ENCODE results near the gene ADAMTSL2.

The ADAMTSL2 gene

DNA sequence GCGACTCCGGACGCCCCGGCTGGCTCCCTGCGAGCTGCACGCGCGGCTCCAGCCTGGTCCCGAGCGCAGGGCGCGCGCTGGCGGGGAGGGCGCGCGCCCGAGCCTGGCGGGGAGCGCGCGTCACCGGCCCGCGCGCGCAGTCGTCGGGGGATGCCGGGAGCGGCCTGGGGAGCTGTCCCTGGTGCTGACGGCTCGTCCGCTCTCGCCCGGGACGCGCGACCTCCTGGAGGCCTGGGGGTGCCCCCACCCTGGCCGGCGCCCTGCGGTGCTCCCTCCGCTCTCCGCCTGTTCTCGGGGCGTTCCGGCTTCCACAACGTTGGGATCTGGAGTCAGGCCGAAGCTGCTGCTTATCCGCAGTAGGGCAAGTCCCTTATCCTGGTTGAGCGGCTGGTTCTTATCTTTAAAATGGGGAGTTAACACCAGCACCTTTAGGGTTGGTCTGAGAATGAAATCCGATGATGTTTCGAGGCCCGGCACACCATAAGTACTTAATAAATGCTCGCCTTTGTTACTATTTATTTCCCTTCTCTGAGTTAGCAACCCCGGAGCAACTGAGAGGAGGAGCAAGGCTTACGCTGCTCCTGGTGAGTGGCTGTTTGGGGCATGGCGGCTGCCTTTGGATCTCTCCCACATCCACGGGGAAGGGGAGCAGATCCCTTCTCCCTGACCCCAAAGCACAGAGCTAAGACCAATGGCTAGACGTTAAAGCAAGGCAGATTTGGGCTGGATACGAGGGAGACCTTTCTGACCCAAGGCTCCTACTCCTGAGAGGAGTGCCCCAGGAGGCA is 75.0 kb downstream of the ADAMTSL2 start, which contains the start of gene FAM163B:
Gene FAM163B (minus strand): TSS at position 79 of the 788 bp plus-strand sequence. CDS start 29,166 bp downstream, outside the sequence.
- peak; percentile 79 for DNase-seq

DNA sequence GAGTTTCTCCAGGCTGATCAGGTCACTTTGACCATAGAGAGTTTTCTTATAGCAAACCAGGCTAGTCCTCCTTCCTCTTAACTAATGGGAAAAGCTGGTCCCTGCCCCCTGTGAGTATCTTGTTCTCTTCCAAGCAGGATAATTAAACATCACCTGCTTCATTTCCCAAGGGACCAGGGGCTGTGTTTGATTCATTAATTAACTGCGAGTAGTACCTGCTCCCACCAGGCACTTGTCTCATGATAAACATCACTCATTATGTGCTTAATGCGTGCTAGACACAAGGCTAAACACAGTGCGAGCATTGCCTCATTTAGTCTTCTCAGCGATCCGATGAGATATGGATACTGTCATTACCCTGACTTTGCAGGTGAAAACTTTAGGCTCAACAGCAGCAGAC is 76.3 kb downstream of the ADAMTSL2 start:
- no peak for DNase-seq

DNA sequence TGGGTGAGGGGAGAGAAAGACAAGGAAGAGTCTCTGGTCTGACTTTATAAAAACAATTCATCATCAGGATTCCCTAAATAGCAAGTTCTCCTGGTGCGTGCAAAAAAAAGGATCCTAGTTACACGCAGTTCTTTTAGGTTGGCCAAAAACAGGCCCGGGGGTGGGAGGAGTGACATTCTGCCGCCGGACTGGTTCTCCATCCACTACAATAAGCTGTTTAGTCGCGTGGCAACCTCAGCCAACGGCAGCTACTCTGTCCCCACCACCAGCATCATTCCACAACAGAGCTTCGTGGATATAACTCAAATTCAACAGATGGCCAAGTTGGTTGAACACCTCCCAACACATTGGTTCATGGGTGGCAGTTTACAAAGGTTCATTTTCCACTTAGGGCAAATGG is 77.5 kb downstream of the ADAMTSL2 start:
- DNase-seq: no peak

DNA sequence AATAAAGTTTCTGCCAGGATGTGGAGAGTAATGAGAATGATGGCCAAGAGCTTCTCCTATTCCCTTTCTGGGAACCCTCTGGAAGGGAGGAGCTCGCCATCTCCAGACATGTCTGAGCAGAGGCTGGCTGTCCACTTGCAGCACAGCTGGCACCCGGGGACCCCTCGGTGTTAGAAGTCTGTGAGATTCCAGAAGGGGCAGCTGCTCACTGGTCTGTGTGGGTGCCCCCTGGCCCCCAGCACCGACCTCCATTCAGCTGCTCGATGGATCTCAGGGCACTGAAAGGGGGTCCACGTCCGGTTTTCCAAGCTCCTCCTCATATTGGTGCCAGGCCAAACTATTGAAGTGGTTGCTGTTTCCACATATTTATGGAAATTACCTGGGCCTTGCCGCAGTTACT is 78.3 kb downstream of the ADAMTSL2 start:
- no peak for DNase-seq

DNA sequence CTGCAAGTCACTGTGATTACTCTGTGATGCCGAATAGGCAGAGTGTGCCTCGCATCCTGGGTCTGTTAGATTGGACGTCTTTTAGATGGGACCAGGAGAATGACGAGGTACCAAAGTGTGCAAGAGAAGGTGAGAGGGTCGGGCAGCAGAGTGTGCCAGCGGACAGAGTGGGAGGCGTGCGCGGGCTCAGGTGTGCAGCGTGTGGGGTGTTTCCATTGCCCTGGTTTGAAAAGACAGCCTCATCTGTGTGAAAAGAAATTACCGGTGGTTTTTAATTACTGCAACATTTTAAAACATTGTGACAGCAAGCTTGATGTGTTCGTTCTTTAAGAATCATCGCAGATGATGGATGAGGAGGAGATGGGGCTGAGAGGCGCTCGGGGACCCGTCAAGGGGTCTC is 78.9 kb downstream of the ADAMTSL2 start:
- no peak for DNase-seq

DNA sequence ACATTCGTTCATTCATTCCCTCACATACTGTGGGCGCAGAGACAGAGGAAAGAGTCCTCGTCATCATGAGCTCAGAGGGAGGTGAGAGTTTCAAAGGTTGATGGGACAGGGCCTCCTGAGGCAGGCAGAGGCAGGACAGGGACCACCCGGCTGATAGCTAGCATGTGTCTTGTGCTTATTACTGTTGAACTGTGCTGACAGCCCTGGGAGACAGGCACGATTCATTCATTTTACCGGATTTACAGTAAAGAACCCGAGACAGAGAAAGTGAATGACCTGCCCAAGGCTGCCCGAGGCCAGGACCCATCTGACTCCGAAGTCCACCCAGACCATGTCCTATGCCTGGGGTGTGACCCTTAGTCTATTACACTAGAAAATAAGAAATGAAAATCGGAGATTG is 79.6 kb downstream of the ADAMTSL2 start:
- no peak for DNase-seq

DNA sequence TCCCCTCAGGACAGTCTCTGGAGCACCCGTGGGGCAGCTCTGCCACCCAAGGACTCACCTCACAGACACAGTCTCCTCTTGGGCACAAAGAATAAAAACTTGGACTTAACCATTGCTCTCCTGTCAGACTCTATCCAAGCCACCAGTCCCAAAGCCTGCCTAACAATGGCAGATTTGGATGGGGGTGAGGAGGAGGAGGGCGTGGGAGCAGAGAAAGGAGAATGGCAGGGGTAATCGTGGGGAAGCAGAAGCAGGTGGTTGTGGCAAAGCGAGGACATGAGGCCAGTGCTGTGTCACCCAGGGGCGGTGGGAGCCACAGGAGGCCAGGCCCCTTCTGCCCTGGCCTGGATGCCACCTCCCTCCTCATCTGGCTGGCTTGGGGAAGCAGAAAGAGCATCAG is 80.2 kb downstream of the ADAMTSL2 start:
- no peak for DNase-seq

DNA sequence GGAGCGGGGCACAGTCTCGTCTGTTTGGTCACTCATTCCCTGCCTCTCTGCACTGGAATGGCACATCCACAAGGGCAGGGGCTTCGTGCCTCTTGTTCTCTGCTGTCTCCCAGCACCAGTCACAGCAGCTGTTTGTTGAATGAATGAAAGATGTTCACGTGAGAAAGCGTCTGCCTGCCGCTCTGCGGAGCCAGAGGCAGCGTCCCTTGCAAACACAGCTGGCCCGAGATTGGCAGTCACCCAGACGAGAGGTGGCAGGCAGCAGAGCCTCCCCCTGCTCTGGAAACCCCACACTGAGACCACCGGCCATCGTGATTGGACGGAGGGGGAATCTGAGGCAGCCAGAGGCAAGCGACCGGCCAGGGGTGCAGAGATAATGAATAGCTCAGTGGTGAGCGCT is 80.7 kb downstream of the ADAMTSL2 start:
- no peak for DNase-seq

DNA sequence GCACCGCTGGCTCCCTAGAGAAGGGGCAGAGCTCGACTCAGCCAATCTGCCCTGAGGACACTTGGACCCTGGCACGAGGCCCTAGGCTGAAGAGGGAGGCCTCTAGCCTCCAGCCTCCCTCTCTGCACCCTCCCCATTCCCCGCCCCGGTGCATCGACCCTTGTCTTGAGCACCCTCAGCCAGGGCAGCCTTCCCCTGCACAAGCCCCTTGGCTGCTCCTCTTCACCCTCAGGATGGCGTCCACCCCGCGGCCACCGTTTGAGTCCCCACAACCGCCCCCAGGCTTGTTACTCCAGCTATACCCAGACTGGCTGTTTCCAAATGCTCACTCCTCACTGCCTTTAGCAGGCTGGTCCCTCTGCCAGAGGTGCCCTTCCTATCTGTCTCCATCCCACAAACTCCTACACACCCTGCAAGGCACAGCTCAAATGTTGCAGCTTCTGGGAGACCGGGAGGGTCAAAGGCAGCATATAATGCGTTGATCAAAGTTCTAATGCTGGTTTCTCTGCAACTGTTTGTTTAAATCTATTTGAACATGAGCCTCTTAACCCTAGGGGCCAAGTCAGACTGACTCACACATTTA is 81.2 kb downstream of the ADAMTSL2 start:
- no peak for DNase-seq

DNA sequence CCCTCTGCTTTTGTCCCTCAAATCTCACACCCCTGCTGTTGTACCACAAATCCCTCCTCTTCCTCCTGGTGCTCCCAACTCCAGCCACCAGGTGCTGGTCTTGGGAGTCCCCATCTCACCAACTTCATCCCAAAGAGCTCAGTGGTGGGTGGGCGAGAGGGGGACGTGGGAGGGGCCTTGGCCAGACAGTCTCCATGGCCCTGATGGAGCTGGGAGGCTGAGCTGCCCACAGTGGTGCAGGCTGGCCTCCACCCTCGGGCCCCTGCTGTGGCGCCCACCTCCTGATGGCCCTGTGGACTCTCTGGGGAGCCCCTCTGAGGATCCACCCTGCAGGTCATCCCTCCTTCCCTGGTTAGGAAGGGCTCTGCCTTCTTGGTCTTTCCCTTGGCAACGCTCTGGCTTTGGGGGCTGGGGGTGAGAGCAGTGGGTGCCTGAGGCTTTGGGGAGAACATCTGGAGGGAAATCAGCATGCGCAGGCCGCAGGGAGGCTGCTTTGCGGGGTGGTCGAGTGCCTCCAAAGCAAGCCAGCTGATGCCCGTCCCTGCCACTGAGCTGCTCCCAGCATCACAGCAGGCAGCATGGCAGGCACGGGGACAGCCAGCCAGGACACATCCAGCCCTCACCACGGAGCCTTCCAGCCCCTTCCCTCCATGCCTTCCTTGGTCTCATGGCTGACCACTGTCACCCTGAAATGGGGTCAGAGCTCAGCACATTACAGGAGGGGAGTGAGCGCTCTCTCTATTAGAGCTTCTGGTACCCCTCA is 82.3 kb downstream of the ADAMTSL2 start:
- DNase-seq: no peak

DNA sequence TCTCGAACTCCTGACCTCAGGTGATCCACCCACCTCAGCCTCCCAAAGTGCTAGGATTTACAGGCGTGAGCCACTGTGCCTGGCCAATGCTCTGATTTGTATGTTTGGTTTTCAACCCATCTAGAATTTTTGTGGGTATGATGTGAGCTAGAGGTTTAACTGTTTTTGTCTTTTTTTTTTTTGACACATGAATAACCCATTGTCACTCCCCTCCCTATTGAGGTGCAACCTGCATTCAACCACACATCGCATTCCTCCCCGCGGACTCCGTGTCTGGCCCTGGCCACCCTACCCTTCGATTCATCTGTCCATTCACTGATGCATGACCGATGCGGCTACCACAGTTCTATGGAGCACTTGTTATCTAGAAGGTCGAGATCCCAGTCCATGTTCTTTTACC is 84.2 kb downstream of the ADAMTSL2 start:
- DNase-seq: no peak

DNA sequence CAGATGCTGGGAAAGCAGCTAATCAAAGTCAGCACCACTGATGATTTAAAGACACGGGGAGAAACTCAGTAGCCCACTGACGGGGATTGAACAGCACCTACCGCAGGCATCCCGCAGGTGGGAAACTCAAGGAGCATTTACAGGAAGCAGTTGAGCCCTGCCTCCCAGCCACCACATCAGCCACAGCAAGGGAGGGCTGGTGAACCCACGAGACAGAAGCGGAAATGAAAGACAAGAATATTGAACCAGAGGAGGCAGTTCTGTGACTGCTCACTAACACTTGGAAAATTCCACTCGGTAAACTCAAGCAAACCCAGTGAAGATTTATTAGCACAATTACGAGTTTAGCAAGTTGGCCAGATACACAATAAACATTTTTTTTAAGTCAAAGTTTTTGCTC is 85.3 kb downstream of the ADAMTSL2 start:
- DNase-seq: no peak

DNA sequence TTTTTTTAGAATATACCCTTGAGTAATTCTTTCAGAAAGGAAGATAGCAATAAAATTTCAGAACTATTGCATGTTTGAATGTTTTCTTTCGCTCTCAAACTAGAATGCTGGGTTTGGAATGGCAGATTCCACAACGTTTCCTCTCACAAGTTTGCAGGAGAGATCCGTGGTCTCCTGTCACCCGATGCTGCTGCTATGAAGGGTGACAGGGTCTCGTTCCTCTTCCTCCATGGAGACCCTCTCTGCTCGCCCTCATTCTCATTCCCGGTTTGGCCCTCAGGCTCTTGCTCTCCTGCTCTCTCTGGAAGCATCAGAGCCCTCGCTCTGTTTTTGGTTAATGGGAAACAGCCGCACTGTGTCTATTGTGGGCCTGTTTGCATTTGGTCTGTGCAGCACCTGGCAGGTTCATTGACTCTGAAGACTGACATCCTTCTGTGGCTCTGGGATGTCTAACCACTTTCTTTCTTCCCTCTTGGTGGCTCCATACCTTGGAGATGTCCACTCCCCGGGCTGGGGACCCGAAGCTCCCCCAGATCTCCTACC is 87.3 kb downstream of the ADAMTSL2 start:
- no peak for DNase-seq

DNA sequence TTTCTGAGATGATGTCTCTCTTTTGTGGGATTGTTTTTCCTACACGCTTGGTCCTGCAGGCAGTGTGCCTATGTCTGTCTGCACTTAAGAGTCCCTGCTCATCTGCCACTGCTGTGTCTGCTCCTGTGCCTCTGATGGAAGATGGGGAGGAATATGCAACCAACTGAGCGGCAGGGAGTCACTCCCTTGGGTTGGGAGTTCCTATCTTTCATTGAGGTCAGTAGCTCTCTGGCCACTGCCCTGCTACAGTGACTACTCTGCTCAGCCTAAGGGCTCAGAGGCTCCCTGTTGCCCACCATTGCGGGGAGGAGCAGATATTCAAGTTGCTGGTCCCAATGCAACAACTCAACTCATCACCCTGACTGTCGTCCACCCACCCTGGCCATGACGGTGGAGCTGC is 88.1 kb downstream of the ADAMTSL2 start:
- DNase-seq: no peak

All from femur (tissue), 1 donor.